ENCODE data around the gene MAP3K5.

Gene MAP3K5

DNA sequence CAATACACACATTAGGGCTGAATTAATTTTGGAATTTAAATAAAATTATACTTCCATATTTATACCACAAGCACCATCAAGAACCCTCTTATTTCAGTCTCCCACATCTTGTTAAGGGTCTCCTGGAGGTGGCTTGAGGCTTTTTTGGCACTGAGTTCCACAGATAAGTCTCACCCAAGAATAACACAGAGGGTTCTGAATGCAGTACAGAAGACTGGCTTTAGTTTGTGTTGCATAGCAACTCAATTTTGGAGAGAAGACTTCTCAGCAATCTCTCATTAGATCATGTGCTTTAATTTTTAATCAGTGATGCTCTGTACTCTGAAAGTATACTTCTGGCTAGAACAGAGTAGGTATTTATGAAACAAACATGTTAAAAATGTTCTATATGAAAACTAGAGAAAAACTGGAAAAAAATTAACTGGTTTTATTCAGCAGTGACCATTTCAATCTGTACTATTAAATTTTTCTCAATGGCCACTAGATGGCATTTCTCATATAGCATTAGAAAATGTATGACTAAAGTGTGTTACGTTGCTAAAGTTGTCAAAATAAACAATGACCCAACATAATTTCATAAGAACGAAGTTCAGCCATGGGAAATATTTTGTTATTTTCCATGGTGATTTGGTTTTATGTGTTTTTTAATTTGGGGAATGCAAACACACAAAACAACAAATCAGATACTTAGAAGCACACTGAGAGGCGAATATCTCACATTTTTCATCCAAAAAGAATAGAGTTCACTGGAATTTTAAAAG, 209.4 kb downstream of the MAP3K5 start:
- no peak overlapping the region for H3K4me3 ChIP-seq (ENCODE audit: low read length)
- peak; percentile 76 for DNase-seq (ENCODE audit: low read depth)
- TF ChIP-seq, protein P1, sequence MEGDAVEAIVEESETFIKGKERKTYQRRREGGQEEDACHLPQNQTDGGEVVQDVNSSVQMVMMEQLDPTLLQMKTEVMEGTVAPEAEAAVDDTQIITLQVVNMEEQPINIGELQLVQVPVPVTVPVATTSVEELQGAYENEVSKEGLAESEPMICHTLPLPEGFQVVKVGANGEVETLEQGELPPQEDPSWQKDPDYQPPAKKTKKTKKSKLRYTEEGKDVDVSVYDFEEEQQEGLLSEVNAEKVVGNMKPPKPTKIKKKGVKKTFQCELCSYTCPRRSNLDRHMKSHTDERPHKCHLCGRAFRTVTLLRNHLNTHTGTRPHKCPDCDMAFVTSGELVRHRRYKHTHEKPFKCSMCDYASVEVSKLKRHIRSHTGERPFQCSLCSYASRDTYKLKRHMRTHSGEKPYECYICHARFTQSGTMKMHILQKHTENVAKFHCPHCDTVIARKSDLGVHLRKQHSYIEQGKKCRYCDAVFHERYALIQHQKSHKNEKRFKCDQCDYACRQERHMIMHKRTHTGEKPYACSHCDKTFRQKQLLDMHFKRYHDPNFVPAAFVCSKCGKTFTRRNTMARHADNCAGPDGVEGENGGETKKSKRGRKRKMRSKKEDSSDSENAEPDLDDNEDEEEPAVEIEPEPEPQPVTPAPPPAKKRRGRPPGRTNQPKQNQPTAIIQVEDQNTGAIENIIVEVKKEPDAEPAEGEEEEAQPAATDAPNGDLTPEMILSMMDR (IDR thresholded peaks at IDR 0.05; ENCODE audit: insufficient read depth, low read depth, low read length, missing control alignments) = peak; percentile 40

- TF ChIP-seq, protein P1 (IDR thresholded peaks at IDR 0.05; ENCODE audit: insufficient read depth, low read depth, low read length, missing control alignments) = no peak
- DNase-seq (ENCODE audit: low read depth) = no peak
- no peak overlapping the region for H3K4me3 ChIP-seq (ENCODE audit: low read length)
Measured at GRCh38 chr6:136579800-136580199, 212.5 kb downstream of the MAP3K5 start.

DNA sequence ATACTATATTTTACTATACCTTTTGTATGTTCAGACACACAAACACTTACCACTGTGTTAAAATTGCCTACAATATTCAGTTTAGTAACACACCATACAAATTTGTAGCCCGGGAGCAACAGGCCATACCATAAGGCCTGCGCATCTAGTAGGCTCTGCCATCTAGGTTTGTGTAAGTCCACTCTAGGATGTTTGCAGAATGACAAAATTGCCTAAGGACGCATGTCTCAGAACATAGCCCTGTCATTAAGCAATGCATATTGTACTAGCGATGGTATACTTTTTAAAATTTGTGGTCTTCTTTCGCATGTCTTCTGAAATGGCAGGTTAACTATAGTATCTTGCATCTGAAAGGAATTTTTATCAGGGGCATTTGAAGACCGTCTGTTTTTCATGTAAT, 215.5 kb downstream of the MAP3K5 start:
- H3K4me3 ChIP-seq (ENCODE audit: low read length) = no peak overlapping the region
- DNase-seq (ENCODE audit: low read depth) = peak; percentile 56
- TF ChIP-seq, protein P1 (IDR thresholded peaks at IDR 0.05; ENCODE audit: insufficient read depth, low read depth, low read length, missing control alignments) = no peak

DNA sequence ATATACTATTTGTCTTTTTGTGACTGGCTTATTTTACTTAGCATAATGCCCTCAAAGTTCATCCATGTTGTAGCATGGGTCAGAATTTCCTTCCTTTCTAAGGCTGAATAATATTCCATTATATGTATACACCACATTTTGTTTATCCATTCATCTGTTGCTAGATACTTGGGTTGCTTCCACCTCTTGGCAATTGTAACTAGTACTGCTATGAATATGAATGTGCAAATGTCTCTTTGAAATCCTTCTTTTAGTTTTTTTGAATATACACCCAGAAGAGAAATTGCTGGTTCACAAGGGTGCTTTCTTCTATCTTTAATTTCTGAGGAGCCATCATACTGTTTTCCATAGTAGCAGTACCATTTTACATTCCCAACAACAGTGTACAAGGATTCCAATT, 220.8 kb downstream of the MAP3K5 start:
- TF ChIP-seq, protein P1 (IDR thresholded peaks at IDR 0.05; ENCODE audit: insufficient read depth, low read depth, low read length, missing control alignments) = no peak
- no peak overlapping the region for H3K4me3 ChIP-seq (ENCODE audit: low read length)
- DNase-seq (ENCODE audit: low read depth) = no peak

GRCh38 chr6:136571065-136571464, 221.2 kb downstream of the MAP3K5 start:
- TF ChIP-seq, protein P1 (IDR thresholded peaks at IDR 0.05; ENCODE audit: insufficient read depth, low read depth, low read length, missing control alignments) = no peak
- DNase-seq (ENCODE audit: low read depth) = no peak
- no peak overlapping the region for H3K4me3 ChIP-seq (ENCODE audit: low read length)

GRCh38 chr6:136568129-136568528, 224.1 kb downstream of the MAP3K5 start:
- DNase-seq (ENCODE audit: low read depth) = no peak
- no peak overlapping the region for H3K4me3 ChIP-seq (ENCODE audit: low read length)
- TF ChIP-seq, protein P1 (IDR thresholded peaks at IDR 0.05; ENCODE audit: insufficient read depth, low read depth, low read length, missing control alignments) = no peak

DNA sequence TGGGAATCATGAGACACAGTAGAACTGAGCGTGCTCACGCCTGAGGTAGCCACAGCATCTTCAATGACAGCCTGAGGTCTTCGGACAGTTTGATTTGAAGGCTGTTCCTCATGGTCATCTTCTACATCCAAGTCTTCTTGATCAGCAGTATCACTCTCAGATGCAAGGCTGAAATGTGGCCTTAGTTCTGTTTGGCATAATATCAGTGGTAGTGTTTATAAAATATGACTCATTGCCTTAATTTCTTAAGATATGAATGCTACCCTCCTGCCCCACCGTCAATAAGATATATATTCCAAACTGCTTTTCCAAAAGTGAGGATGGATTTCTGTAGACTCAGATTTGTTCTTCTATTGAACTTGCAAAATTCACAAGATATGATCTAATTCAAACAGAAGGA, 224.6 kb downstream of the MAP3K5 start:
- no peak overlapping the region for H3K4me3 ChIP-seq (ENCODE audit: low read length)
- DNase-seq (ENCODE audit: low read depth) = no peak
- TF ChIP-seq, protein P1 (IDR thresholded peaks at IDR 0.05; ENCODE audit: insufficient read depth, low read depth, low read length, missing control alignments) = no peak
